OCI-LY1 (cell line): ENCODE measurements around the gene RAD51B.

Source experiments
- H2AFZ ChIP-seq: fragments of 200-600 bp; sonication (generic), shearing (Covaris generic); 2 replicates; pipeline ENCODE4 v1.6.0; 2014; ENCODE audit warnings: antibody characterized with exemption, mild to moderate bottlenecking, low read length
- H3F3A ChIP-seq: fragments of 200-600 bp; sonication (generic), shearing (Covaris generic); 2 replicates; pipeline ENCODE4 v1.6.0; 2014; ENCODE audit warnings: mild to moderate bottlenecking, antibody characterized with exemption, low read length, moderate library complexity; ENCODE audit not compliant: insufficient read depth
- H3K27ac ChIP-seq: fragments of 200-600 bp; sonication (generic); 2 replicates; pipeline ENCODE4 v1.5.1; 2014; ENCODE audit warnings: low read length, mixed run types, mild to moderate bottlenecking, low read depth; ENCODE audit not compliant: poor library complexity, severe bottlenecking
- H3K27me3 ChIP-seq: fragments of 200-600 bp; sonication (generic); 2 replicates; pipeline ENCODE4 v1.6.0; 2014; ENCODE audit warnings: antibody characterized with exemption, mild to moderate bottlenecking, low read length, moderate library complexity; ENCODE audit not compliant: insufficient read depth
- H3K36me3 ChIP-seq: fragments of 200-600 bp; sonication (generic); 2 replicates; pipeline ENCODE4 v1.6.1; 2014; ENCODE audit warnings: mild to moderate bottlenecking, antibody characterized with exemption, low read length, moderate library complexity, mixed read lengths; ENCODE audit not compliant: insufficient read depth
- H3K4me1 ChIP-seq: fragments of 200-600 bp; sonication (generic); 2 replicates; pipeline ENCODE4 v1.5.1; 2014; ENCODE audit warnings: mild to moderate bottlenecking, low read length, moderate library complexity; ENCODE audit not compliant: insufficient read depth, severe bottlenecking
- H3K4me2 ChIP-seq: fragments of 200-600 bp; sonication (generic), shearing (Covaris generic); 2 replicates; pipeline ENCODE4 v1.6.1; 2014; ENCODE audit warnings: low read length
- H3K4me3 ChIP-seq: fragments of 200-600 bp; sonication (generic); 2 replicates; pipeline ENCODE4 v1.5.1; 2014; ENCODE audit warnings: low read length, low read depth, mild to moderate bottlenecking, mixed read lengths; ENCODE audit not compliant: poor library complexity, severe bottlenecking
- H3K79me2 ChIP-seq: fragments of 200-600 bp; shearing (Covaris generic); 2 replicates; pipeline ENCODE4 v1.6.1; 2016; ENCODE audit warnings: mixed run types, low read length, mixed read lengths; ENCODE audit not compliant: insufficient read depth
- H3K9ac ChIP-seq: fragments of 200-600 bp; sonication (generic), shearing (Covaris generic); 2 replicates; pipeline ENCODE4 v1.6.1; 2014; ENCODE audit warnings: mild to moderate bottlenecking, low read length, mixed read lengths
- H3K9me2 ChIP-seq: fragments of 200-600 bp; sonication (generic), shearing (Covaris generic); 2 replicates; pipeline ENCODE4 v1.6.1; 2014; ENCODE audit warnings: low read depth, mild to moderate bottlenecking, low read length, mixed read lengths
- H3K9me3 ChIP-seq: fragments of 200-600 bp; shearing (Covaris generic); 2 replicates; pipeline ENCODE4 v1.6.1; 2014; ENCODE audit warnings: low read length, mixed read lengths
- H4K20me1 ChIP-seq: fragments of 200-600 bp; sonication (generic), shearing (Covaris generic); 2 replicates; pipeline ENCODE4 v1.6.0; 2016; ENCODE audit warnings: mild to moderate bottlenecking, low read length; ENCODE audit not compliant: insufficient read depth
- EZH2 ChIP-seq: fragments of 200-600 bp; sonication (generic), shearing (Covaris generic); IDR thresholded peaks from 2 replicates; pipeline ENCODE4 v1.8.0; 2017; ENCODE audit warnings: borderline replicate concordance, mixed run types, mild to moderate bottlenecking, antibody characterized with exemption, low read length, moderate library complexity, mixed read lengths
- TF ChIP-seq, protein P1 (sequence below): fragments of 200-600 bp; sonication (generic), shearing (Covaris generic); IDR thresholded peaks from 2 replicates; pipeline ENCODE4 v1.5.1; 2017; ENCODE audit warnings: mild to moderate bottlenecking, antibody characterized with exemption, low read length, moderate library complexity, mixed read lengths

Gene RAD51B

DNA sequence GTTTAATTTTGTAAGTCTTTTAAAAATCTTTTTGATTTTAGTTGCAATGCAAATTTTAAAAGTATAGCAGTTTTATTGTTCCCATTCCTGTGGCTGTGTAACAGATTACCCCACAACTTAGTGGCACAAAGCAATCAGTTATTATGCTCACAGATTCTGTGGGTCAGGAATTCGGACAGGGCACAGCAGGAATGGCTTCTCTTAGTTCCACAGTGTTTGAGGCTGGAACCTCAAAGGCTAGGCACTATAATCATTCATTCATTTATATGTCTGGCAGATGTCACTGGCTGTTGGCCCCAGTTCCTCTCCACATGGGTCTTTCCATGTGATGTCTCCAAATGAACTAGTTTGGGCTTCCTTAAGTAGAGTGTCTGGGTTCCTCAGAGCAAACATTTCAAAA lies 193.3 kb downstream of the RAD51B start:
- Histone ChIP-seq H3K27ac (no peak overlapping the region), H3K36me3 (no peaks in the 10 kb centered on the region), H3K9me2 (no peaks in the 10 kb centered on the region), H3K79me2 (no peaks in the 10 kb centered on the region), H3K4me1 (no peaks in the 10 kb centered on the region), H3K9ac (no peak overlapping the region), H3K27me3 (no peaks in the 10 kb centered on the region), H3K9me3 (no peaks in the 10 kb centered on the region), H3K4me2 (no peak overlapping the region), H2AFZ (no peak overlapping the region), H3F3A (no peaks in the 10 kb centered on the region), H3K4me3 (no peak overlapping the region), H4K20me1 (no peaks in the 10 kb centered on the region)
- TF ChIP-seq, protein P1, sequence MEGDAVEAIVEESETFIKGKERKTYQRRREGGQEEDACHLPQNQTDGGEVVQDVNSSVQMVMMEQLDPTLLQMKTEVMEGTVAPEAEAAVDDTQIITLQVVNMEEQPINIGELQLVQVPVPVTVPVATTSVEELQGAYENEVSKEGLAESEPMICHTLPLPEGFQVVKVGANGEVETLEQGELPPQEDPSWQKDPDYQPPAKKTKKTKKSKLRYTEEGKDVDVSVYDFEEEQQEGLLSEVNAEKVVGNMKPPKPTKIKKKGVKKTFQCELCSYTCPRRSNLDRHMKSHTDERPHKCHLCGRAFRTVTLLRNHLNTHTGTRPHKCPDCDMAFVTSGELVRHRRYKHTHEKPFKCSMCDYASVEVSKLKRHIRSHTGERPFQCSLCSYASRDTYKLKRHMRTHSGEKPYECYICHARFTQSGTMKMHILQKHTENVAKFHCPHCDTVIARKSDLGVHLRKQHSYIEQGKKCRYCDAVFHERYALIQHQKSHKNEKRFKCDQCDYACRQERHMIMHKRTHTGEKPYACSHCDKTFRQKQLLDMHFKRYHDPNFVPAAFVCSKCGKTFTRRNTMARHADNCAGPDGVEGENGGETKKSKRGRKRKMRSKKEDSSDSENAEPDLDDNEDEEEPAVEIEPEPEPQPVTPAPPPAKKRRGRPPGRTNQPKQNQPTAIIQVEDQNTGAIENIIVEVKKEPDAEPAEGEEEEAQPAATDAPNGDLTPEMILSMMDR: no peak
- no peak for TF ChIP-seq EZH2

DNA sequence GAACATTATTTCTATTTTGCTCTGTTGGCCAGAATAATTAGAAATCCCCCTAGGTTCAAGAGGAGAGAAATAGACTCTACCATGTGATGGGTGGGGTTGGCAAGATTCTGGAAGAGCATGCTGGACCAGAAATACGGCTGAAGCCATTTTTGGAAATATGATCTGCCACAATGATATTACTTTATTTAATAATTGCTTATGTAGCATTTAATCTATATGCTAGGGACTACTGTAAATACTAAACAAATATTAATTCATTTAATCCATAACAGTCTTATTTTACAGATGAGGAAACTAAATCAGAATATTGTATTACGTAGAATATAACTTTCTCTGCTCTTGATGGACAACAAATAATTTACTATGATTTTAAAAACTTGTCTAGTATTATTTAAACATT lies 193.7 kb downstream of the RAD51B start:
- Histone ChIP-seq H3K27ac (no peak overlapping the region), H3K27me3 (no peaks in the 10 kb centered on the region), H3K79me2 (no peaks in the 10 kb centered on the region), H3K9me2 (no peaks in the 10 kb centered on the region), H3K9me3 (no peaks in the 10 kb centered on the region), H3F3A (no peaks in the 10 kb centered on the region), H2AFZ (no peak overlapping the region), H3K36me3 (no peaks in the 10 kb centered on the region), H3K9ac (no peak overlapping the region), H4K20me1 (no peaks in the 10 kb centered on the region), H3K4me3 (no peak overlapping the region), H3K4me1 (no peaks in the 10 kb centered on the region), H3K4me2 (no peak overlapping the region)
- no peak for TF ChIP-seq EZH2
- TF ChIP-seq, protein P1: no peak

DNA sequence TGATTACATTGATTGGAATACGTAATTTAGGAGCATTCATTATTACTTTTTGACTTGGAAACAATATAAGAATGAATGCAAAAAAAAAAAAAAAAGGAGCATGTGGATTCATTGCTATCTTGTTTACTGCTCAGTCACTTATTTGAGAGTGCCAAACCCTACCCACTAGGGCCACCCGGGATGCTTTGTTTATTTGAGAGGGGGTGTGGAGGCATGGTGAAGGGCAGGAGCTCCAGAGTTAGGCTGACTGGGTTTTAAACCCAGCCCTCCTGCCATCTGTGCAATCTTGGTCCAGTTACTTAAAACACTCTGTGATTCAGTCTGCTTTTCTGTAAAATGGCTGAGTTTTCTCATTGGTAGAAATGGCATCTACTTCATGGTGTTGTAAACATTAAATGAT lies 195.2 kb downstream of the RAD51B start:
- H3K9me2 ChIP-seq: no peaks in the 10 kb centered on the region
- H3K4me1 ChIP-seq: no peaks in the 10 kb centered on the region
- H4K20me1 ChIP-seq: no peaks in the 10 kb centered on the region
- no peaks in the 10 kb centered on the region for H3F3A ChIP-seq
- no peaks in the 10 kb centered on the region for H3K36me3 ChIP-seq
- H3K27ac ChIP-seq: no peak overlapping the region
- H3K27me3 ChIP-seq: no peaks in the 10 kb centered on the region
- no peaks in the 10 kb centered on the region for H3K9me3 ChIP-seq
- no peak overlapping the region for H3K4me2 ChIP-seq
- no peak overlapping the region for H2AFZ ChIP-seq
- no peak overlapping the region for H3K9ac ChIP-seq
- H3K79me2 ChIP-seq: no peaks in the 10 kb centered on the region
- no peak overlapping the region for H3K4me3 ChIP-seq
- TF ChIP-seq EZH2: no peak
- TF ChIP-seq, protein P1: no peak
